Measurements from ENCODE around the gene UPP1.

GRCh38 chr7:48091506-48092433 lies 2.7 kb downstream of the UPP1 start:
- TF ChIP-seq TAF1 (IDR thresholded peaks at IDR 0.05; ENCODE audit: borderline replicate concordance, insufficient read depth, low read length) (no peak), POLR2AphosphoS5 (IDR thresholded peaks at IDR 0.05; ENCODE audit: low read depth, low read length) (no peak), REST (IDR thresholded peaks at IDR 0.05; ENCODE audit: insufficient read depth in 1 of 2, low read depth in 2 of 2, low read length in 2 of 2) (no peak), SIN3A (IDR thresholded peaks at IDR 0.05; ENCODE audit: borderline replicate concordance, insufficient read depth, low read length) (no peak)
